Stimulated activated naive B cell treated with anti-CD40 and anti-IgM and Interleukin-4, amounts not matched to agents 10 μg/mL and 1 μg/mL and 100 μg/mL, for 72 hours (primary cell): ENCODE results near the gene MAGEA11.
"Not testable (repeated sequence)": the region's sequence is repeated elsewhere in the genome, so short reads cannot be mapped to it uniquely, and the experiment has no call there.

ENCODE experiments used
- ATAC-seq, 2 donors: fragments of 150-1000 bp; cut with Tn5 transposase; replicated peaks; 2 replicates each; pipeline ENCODE4 v1.10.0; 2021; ENCODE audit warnings: moderate library complexity in 1 of 2
- DNase-seq: peaks from one replicate; pipeline ENCODE4 v3.0.0; 2021
- H3K27ac Mint-ChIP-seq: one replicate; pipeline ENCODE4 v1.8.0; 2022; ENCODE audit warnings: mild to moderate bottlenecking, mixed read lengths
- H3K27me3 Mint-ChIP-seq, 2 donors: one replicate each; pipeline ENCODE4 v1.8.0; 2022; ENCODE audit warnings: mixed read lengths in 2 of 2
- H3K36me3 Mint-ChIP-seq, 2 donors: one replicate each; pipeline ENCODE4 v1.8.0; 2022; ENCODE audit warnings: mixed read lengths in 2 of 2, mild to moderate bottlenecking in 1 of 2
- H3K4me1 Mint-ChIP-seq, 2 donors: one replicate each; pipeline ENCODE4 v1.8.0; 2022; ENCODE audit warnings: mixed read lengths in 2 of 2, mild to moderate bottlenecking in 1 of 2
- H3K4me3 Mint-ChIP-seq, 2 donors: one replicate each; pipeline ENCODE4 v1.8.0; 2022; ENCODE audit warnings: mild to moderate bottlenecking in 2 of 2, mixed read lengths in 2 of 2, moderate library complexity in 1 of 2
- H3K9me3 Mint-ChIP-seq, 2 donors: one replicate each; pipeline ENCODE4 v1.8.0; 2022; ENCODE audit warnings: mixed read lengths in 2 of 2, mild to moderate bottlenecking in 1 of 2

The MAGEA11 gene

GRCh38 chrX:149746390-149747007 lies 34.6 kb downstream of the MAGEA11 start:
- H3K9me3 Mint-ChIP-seq, H3K36me3 Mint-ChIP-seq, H3K4me3 Mint-ChIP-seq, H3K27ac Mint-ChIP-seq, H3K4me1 Mint-ChIP-seq, DNase-seq, H3K27me3 Mint-ChIP-seq: not testable (repeated sequence)
- peak; percentile 46 to 67 for ATAC-seq

DNA sequence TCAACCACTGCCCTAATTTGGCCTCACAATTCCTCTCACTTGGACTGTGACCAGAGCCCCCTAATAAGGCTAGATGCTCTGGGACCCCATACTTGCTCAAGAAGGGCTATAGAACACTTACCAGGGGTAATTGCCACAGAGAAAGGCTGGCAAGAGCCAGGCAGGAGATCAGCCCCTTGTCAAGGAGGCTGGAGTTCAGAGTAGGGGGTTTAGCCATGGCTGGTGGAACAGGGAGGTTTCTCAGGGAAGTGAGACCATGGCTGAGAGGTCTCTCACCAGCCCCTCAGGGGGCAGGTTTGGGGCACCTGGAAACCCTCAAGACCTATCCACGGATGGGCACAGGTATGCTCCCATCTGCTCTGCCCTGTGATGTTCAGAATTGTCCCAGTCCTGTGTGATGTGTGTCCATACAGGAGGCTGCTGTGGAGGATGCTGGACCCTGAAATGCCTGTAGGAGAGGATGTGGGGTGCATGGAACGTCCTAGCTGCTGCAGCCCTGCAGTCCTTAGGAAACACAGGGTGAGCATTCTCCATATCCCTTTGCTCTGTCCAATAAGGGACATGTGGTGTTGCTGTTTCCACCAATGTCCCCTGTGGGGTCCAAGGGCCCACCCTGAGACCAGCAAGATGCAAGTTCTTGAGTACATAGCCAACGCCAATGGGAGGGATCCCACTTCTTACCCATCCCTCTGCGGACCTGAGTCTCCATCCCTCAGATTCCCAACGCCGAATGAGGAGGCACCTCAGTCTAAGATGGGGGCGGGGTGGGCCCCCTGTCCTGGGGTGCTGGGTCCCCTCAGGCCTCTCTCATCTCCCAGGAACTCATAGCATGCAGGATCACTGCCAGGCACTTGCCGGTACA lies 45.6 kb downstream of the MAGEA11 start:
- Mint-ChIP-seq H3K4me1 (no peaks in the 10 kb centered on the region), H3K4me3 (no peak overlapping the region), H3K36me3 (no peaks in the 10 kb centered on the region), H3K27ac (no peak overlapping the region), H3K9me3 (no peaks in the 10 kb centered on the region), H3K27me3 (peaks cover 0 to 4% of the 10 kb centered on the region in 2 donors)
- ATAC-seq = no peak
- DNase-seq = no peak

DNA sequence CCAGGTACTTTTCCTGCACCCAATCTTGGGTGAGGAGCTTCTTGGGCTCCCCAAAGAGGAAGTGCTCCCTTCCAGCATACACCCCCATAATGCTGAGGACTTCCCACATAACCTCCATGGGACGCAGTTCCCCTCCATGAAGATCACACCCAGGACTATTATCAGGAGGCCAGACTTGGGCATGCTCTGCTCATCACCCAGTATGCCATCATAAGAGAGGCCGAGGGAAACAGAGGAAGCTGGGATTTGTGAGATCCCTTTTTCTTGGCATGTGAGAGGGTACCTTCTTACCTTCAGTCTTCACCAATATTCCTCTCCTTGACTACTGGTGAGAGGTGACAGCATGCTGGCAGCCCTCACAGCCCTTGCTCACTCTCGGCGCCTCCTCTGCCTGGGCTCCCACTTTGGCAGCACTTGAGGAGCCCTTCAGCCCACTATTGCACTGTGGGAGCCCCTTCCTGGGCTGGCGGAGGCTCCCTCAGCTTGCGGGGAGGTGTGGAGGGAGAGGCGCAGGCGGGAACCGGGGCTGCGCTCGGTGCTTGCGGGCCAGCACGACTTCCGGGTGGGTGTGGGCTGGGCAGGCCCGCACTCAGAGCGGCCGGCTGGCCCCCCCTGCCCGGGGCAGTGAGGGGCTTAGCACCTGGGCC lies 46.3 kb downstream of the MAGEA11 start:
- Mint-ChIP-seq H3K27ac (no peak overlapping the region), H3K9me3 (no peaks in the 10 kb centered on the region), H3K4me1 (no peaks in the 10 kb centered on the region), H3K4me3 (no peak overlapping the region), H3K27me3 (no peaks in the 10 kb centered on the region), H3K36me3 (no peaks in the 10 kb centered on the region)
- DNase-seq = no peak
- ATAC-seq = no peak

- not testable (repeated sequence) for H3K27me3 Mint-ChIP-seq, ATAC-seq, H3K4me1 Mint-ChIP-seq, H3K4me3 Mint-ChIP-seq, DNase-seq, H3K27ac Mint-ChIP-seq, H3K9me3 Mint-ChIP-seq, H3K36me3 Mint-ChIP-seq
These were observed 46.8 kb downstream of the MAGEA11 start for GRCh38 chrX:149758715-149759078.

GRCh38 chrX:149759824-149760223 lies 48.0 kb downstream of the MAGEA11 start:
- Mint-ChIP-seq H3K4me1 (no peaks in the 10 kb centered on the region), H3K4me3 (no peak overlapping the region), H3K27me3 (no peaks in the 10 kb centered on the region)

GRCh38 chrX:149760965-149761364 lies 49.1 kb downstream of the MAGEA11 start:
- no peak for ATAC-seq

More at GRCh38 chrX:149759824-149760223, 48.0 kb downstream of the MAGEA11 start:
- ATAC-seq (no peak), DNase-seq (no peak)
- no peaks in the 10 kb centered on the region for H3K9me3 Mint-ChIP-seq
- no peaks in the 10 kb centered on the region for H3K36me3 Mint-ChIP-seq
- H3K27ac Mint-ChIP-seq = no peak overlapping the region

DNA sequence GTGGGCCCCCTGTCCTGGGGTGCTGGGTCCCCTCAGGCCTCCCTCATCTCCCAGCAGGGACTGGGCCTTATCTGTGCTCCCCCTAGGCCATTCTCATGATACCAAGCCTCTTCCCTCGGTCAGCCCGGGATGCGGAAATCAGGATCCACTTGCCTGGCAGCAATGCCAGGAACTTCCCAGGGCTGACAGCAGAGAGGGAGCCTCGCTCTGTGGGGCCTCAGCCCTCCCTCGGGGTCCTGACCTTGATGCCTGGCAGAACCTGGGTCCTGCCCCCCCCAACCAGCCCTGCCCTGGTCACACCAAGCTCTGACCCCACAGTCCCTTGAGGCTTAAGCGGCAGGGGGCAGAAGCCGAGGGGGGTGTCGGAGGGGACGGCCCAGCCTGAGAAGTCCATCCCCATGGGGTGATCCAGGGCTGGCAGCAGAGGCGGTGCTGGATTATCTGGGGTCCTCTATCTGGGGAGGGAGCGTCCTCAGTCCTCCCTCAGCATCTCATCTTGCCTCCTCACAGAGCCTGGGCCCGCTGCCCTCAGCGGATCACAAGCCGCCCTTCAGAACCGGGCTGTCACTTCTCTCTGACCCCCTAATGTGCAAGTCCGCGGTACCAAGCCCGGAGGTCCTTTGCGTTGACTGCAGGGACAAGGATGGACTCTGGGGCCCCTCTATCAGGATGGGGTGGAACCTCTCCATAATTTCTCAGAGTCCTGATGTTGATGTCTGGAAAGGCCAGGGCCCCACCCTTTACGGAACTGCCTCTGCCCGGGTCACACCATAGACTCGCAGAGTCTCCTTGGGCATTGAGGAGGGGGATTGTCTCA lies 50.2 kb downstream of the MAGEA11 start:
- H3K4me3 Mint-ChIP-seq, H3K27ac Mint-ChIP-seq, H3K4me1 Mint-ChIP-seq, DNase-seq, H3K9me3 Mint-ChIP-seq, H3K27me3 Mint-ChIP-seq, ATAC-seq, H3K36me3 Mint-ChIP-seq: not testable (repeated sequence)

More at GRCh38 chrX:149760965-149761364, 49.1 kb downstream of the MAGEA11 start:
- DNase-seq = no peak
- Mint-ChIP-seq H3K4me3 (no peak overlapping the region), H3K9me3 (no peaks in the 10 kb centered on the region), H3K27ac (no peak overlapping the region), H3K27me3 (no peaks in the 10 kb centered on the region), H3K4me1 (no peaks in the 10 kb centered on the region), H3K36me3 (no peaks in the 10 kb centered on the region)

DNA sequence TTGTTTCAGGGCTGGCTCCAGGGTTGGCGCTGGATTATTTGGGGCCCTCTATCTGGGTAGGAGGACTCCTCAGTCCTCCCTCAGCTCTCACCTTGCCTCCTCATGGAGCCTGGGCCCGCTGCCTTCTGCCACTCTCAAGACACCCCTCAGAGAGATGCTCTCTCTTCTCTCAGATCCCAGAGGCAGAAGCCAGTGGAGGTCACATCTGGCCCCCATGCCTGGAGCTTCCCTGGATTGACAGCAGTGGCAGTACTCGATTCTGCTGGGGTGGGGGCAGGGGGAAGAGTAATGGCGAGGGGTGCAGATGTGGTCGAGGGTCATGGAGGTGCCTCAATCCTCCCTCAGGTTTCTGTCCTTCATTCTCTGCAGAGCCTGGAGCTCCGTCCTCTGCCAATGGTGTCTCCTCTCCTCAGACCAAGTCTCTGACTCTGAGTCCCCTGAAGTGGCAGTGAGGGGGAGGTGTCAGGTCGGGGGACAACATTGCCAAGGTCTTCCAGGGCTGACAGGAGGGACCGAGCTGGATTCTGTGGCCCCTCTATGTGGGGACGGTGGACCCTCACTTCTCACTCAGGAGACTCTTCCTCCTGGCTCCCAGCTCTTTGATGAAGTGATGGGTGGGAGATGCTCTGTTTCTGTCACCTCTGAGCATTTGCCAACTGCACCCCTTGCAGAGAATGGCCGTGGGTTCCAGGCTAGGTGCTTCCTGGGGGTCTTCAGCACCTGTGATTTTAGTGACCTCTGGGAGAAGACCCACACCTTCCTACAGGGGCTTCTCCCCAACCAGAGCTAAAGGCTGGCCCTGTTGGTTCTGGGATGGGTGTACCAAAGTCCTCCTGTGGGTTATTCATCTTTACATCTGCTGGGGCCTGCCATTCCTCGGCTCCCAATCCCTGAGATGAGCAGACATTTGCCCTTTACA lies 51.1 kb downstream of the MAGEA11 start:
- no peak for ATAC-seq
- Mint-ChIP-seq H3K27me3 (no peaks in the 10 kb centered on the region), H3K9me3 (no peaks in the 10 kb centered on the region), H3K4me3 (no peak overlapping the region), H3K4me1 (no peaks in the 10 kb centered on the region), H3K36me3 (no peaks in the 10 kb centered on the region), H3K27ac (no peak overlapping the region)
- DNase-seq = no peak
